Measurements from ENCODE around the gene AADACL2.
A peak's percentile ranks its signal among the peaks of the same experiment; 100 is the strongest.
"Not testable (repeated sequence)": the region's sequence is repeated elsewhere in the genome, so short reads cannot be mapped to it uniquely, and the experiment has no call there.

AADACL2 gene

GRCh38 chr3:151733613-151734012 is at the start of gene AADACL2:
Gene AADACL2 (plus strand): TSS chr3:151733927. CDS start chr3:151734036, 109 bp downstream.
- DNase-seq = no peak

GRCh38 chr3:151684094-151684493 is 49.6 kb upstream of the AADACL2 start:
- DNase-seq = peak in 2 of 3 donors; percentile 11 to 22

GRCh38 chr3:151686257-151686656 is 47.5 kb upstream of the AADACL2 start:
- DNase-seq = no peak

GRCh38 chr3:151687076-151687475 is 46.7 kb upstream of the AADACL2 start:
- DNase-seq = no peak

- DNase-seq = no peak
Measured at GRCh38 chr3:151688571-151688970, 45.2 kb upstream of the AADACL2 start.

- no peak for DNase-seq
Measured at GRCh38 chr3:151690645-151691044, 43.1 kb upstream of the AADACL2 start.

GRCh38 chr3:151697496-151697895 is 36.2 kb upstream of the AADACL2 start:
- no peak for DNase-seq

- no peak for DNase-seq
Measured at GRCh38 chr3:151707216-151707615, 26.5 kb upstream of the AADACL2 start.

GRCh38 chr3:151708868-151709267 is 24.9 kb upstream of the AADACL2 start:
- DNase-seq = no peak

GRCh38 chr3:151709847-151710246 is 23.9 kb upstream of the AADACL2 start:
- DNase-seq = no peak

GRCh38 chr3:151721294-151721693 is 12.4 kb upstream of the AADACL2 start:
- DNase-seq = no peak

- no peak for DNase-seq
Measured at GRCh38 chr3:151722856-151723255, 10.9 kb upstream of the AADACL2 start.

- peak; percentile 0 to 19 (median 4) for DNase-seq
Measured at GRCh38 chr3:151724576-151725562, 8.9 kb upstream of the AADACL2 start.

- no peak for DNase-seq
Measured at GRCh38 chr3:151726016-151726415, 7.7 kb upstream of the AADACL2 start.

- no peak for DNase-seq
Measured at GRCh38 chr3:151732861-151733260, 866 bp upstream of the AADACL2 start.

GRCh38 chr3:151740581-151740980 is 6.9 kb downstream of the AADACL2 start:
- DNase-seq = no peak

- DNase-seq = no peak
Measured at GRCh38 chr3:151743855-151744254, 10.1 kb downstream of the AADACL2 start.

- DNase-seq = no peak
Measured at GRCh38 chr3:151750181-151750580, 16.5 kb downstream of the AADACL2 start.

GRCh38 chr3:151750678-151751077 is 17.0 kb downstream of the AADACL2 start:
- DNase-seq = no peak

GRCh38 chr3:151751161-151751560 is 17.4 kb downstream of the AADACL2 start:
- DNase-seq = peak in 1 of 3 donors; percentile 15

GRCh38 chr3:151753846-151754245 is 20.1 kb downstream of the AADACL2 start:
- DNase-seq = no peak

- no peak for DNase-seq
Measured at GRCh38 chr3:151761581-151761980, 27.9 kb downstream of the AADACL2 start.

GRCh38 chr3:151764699-151765098 is 31.0 kb downstream of the AADACL2 start:
- not testable (repeated sequence) for DNase-seq

GRCh38 chr3:151765685-151766084 is 32.0 kb downstream of the AADACL2 start:
- DNase-seq = peak in 1 of 3 donors; percentile 28

Data from suppressor macrophage treated with lipopolysaccharide for 1 hour (primary cell).